Measurements from ENCODE around the gene HIBCH. TPM values are rescaled to one million over a fixed set of nuclear protein-coding genes. Genes with fewer than 3 reads are reported as not detected.
"Not testable (repeated sequence)": the region's sequence is repeated elsewhere in the genome, so short reads cannot be mapped to it uniquely, and the experiment has no call there.

Gene HIBCH
- total and polyA plus RNA-seq, 2 donors, result 18.7 to 31.3 TPM

DNA sequence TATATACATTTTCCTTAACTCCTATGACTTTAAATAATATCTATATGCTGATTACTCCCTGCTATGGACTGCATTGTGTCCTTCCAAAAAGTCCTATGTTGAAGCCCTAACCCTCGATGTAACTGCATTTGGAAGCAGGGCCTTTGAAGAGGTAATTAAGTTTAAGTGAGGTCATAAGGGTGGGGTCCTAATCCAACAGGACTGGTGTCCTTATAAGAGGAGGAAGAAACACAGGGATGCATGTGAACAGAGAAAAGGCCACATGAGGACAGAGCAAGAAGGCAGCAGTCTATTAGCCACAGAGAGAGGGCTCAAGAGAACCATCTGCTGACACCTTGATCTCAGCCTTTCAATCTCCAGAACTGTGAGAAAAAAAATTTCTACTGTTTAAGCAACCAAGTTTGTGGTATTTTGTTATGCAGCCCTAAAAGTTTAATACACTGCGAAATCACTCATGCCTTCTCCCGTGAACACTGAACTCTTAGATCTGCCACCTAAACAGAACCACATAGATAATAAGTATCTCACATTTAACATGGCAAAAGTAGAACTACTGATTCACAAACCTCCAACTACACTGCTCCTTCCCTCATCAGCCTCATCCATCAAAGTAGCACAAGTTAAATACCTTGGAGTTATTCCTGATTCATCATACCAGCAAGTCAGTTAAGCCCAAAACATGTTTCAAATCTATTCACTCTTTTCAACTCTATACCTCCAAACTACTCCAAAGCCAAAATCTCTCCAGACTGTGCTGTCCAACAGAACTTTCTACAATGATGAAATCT, 65.4 kb downstream of the HIBCH start:
- no peak overlapping the region for H3K4me3 ChIP-seq (ENCODE audit: low read length in 2 of 2)
- WGBS, result over 99% methylated on average over 3 of the region's 3 CpGs
- no peaks in the 10 kb centered on the region for H3K9me3 ChIP-seq (ENCODE audit: control insufficient read depth in 2 of 2, insufficient read depth in 1 of 2, low read length in 1 of 2)
- peaks cover 9 to 14% of the 10 kb centered on the region in 2 donors for H3K36me3 ChIP-seq (ENCODE audit: control insufficient read depth in 2 of 2, insufficient read depth in 2 of 2, low read length in 1 of 2)
- no peak for DNase-seq (ENCODE audit: low read depth in 6 of 9, low spot score in 9 of 9)
- H3K27me3 ChIP-seq (ENCODE audit: control insufficient read depth in 2 of 2, insufficient read depth in 1 of 2, low read length in 1 of 2), result no peaks in the 10 kb centered on the region
- no peak overlapping the region for H3K27ac ChIP-seq (ENCODE audit: low read depth in 1 of 2, low read length in 1 of 2)
- no peaks in the 10 kb centered on the region for H3K4me1 ChIP-seq (ENCODE audit: control insufficient read depth in 2 of 2, insufficient read depth in 2 of 2, low read length in 2 of 2)

DNA sequence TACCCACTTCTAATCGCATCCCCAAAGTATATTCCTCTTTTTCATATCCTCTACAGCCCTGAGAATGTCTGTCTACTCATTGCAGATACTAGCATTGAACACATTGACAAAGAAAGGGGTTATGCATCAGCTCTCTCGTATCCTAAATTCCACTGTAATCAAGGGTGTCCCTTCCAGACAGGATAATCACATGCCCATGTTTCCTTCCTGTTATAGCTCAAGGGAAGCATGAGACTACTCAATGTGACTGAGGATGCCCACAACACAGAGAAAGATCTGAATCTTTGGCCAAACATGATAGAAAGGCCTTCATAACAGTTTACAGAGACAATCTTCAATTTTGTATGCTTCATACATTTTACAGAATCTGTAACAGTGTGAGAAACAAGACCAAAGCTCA, 69.2 kb downstream of the HIBCH start:
- DNase-seq (ENCODE audit: low read depth in 6 of 9, low spot score in 9 of 9), result no peak
- no peak overlapping the region for H3K27ac ChIP-seq (ENCODE audit: low read depth in 1 of 2, low read length in 1 of 2)
- H3K9me3 ChIP-seq (ENCODE audit: control insufficient read depth in 2 of 2, insufficient read depth in 1 of 2, low read length in 1 of 2), result no peaks in the 10 kb centered on the region
- no peaks in the 10 kb centered on the region for H3K4me1 ChIP-seq (ENCODE audit: control insufficient read depth in 2 of 2, insufficient read depth in 2 of 2, low read length in 2 of 2)
- no peak overlapping the region for H3K4me3 ChIP-seq (ENCODE audit: low read length in 2 of 2)
- peaks cover 0 to 13% of the 10 kb centered on the region in 2 donors for H3K36me3 ChIP-seq (ENCODE audit: control insufficient read depth in 2 of 2, insufficient read depth in 2 of 2, low read length in 1 of 2)
- 98% methylated on average over 2 of the region's 2 CpGs for WGBS
- H3K27me3 ChIP-seq (ENCODE audit: control insufficient read depth in 2 of 2, insufficient read depth in 1 of 2, low read length in 1 of 2), result no peaks in the 10 kb centered on the region

DNA sequence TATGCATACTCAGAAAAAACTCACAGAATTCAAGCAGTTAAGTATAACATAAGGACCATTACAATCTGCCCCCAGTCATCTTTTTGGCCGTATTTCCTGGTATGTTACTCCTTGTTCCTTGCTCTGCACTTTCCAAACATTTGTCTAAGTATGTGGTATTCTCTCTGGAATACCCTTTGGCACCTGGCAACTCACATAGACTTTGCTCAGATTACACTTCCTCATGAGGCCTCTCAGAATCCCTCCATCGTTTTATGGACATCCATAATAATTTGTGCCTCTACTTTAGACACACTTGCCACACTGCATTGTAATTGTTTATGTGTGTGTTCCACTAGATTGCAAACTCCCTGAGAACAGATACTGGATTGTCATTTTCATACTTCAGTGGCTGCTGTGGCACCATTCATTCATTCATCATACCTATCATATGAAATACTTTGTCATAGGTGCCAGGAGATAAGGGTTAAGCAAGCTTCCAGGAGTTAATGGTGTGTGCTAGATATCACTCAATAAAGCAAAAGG, 84.0 kb downstream of the HIBCH start:
- no peaks in the 10 kb centered on the region for H3K4me1 ChIP-seq (ENCODE audit: control insufficient read depth in 2 of 2, insufficient read depth in 2 of 2, low read length in 2 of 2)
- no peak overlapping the region for H3K27ac ChIP-seq (ENCODE audit: low read depth in 1 of 2, low read length in 1 of 2)
- no peaks in the 10 kb centered on the region for H3K27me3 ChIP-seq (ENCODE audit: control insufficient read depth in 2 of 2, insufficient read depth in 1 of 2, low read length in 1 of 2)
- WGBS, result 98% methylated on average over 2 of the region's 2 CpGs
- H3K9me3 ChIP-seq (ENCODE audit: control insufficient read depth in 2 of 2, insufficient read depth in 1 of 2, low read length in 1 of 2), result no peaks in the 10 kb centered on the region
- no peak for DNase-seq (ENCODE audit: low read depth in 6 of 9, low spot score in 9 of 9)
- H3K4me3 ChIP-seq (ENCODE audit: low read length in 2 of 2), result no peak overlapping the region
- H3K36me3 ChIP-seq (ENCODE audit: control insufficient read depth in 2 of 2, insufficient read depth in 2 of 2, low read length in 1 of 2), result no peaks in the 10 kb centered on the region

DNA sequence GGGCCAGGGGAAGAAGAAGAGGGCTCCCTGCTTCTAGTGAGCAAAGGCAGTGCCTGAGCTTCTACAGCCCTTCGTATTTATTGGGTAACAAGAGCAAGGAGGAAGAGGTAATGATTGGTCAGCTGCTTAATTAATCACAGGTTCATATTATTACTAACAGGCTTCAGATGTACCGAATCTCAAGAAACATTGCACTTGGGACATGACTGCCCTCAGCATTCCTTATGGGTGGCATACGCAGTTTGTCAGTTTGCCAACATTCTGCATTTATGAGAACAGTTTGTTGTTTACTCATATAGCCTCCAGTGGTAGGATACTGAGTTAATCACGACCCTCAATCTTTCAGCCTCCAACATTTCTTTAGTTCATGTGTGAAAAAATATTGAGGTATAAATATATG, 84.5 kb downstream of the HIBCH start:
- no peak overlapping the region for H3K27ac ChIP-seq (ENCODE audit: low read depth in 1 of 2, low read length in 1 of 2)
- no peaks in the 10 kb centered on the region for H3K4me1 ChIP-seq (ENCODE audit: control insufficient read depth in 2 of 2, insufficient read depth in 2 of 2, low read length in 2 of 2)
- H3K4me3 ChIP-seq (ENCODE audit: low read length in 2 of 2), result no peak overlapping the region
- H3K36me3 ChIP-seq (ENCODE audit: control insufficient read depth in 2 of 2, insufficient read depth in 2 of 2, low read length in 1 of 2), result no peaks in the 10 kb centered on the region
- no peak for DNase-seq (ENCODE audit: low read depth in 6 of 9, low spot score in 9 of 9)
- H3K9me3 ChIP-seq (ENCODE audit: control insufficient read depth in 2 of 2, insufficient read depth in 1 of 2, low read length in 1 of 2), result no peaks in the 10 kb centered on the region
- H3K27me3 ChIP-seq (ENCODE audit: control insufficient read depth in 2 of 2, insufficient read depth in 1 of 2, low read length in 1 of 2), result no peaks in the 10 kb centered on the region
- 97% methylated on average over 4 of the region's 4 CpGs for WGBS

DNA sequence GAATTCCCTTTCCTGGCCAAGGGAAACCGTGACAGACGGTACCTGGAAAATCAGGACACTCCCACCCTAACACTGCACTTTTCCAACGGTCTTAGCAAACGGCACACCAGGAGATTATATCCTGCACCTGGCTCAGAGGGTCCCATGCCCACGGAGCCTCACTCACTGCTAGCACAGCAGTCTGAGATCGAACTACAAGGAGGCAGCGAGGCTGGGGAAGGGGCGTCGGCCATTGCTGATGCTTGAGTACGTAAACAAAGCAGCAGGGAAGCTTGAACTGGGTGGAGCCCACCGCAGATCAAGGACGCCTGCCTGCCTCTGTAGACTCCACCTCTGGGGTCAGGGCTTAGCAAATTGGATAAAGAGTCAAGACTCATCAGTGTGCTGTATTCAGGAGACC, 95.6 kb downstream of the HIBCH start:
- H3K27ac ChIP-seq (ENCODE audit: low read depth in 1 of 2, low read length in 1 of 2); H3K4me3 ChIP-seq (ENCODE audit: low read length in 2 of 2); DNase-seq (ENCODE audit: low read depth in 6 of 9, low spot score in 9 of 9); H3K36me3 ChIP-seq (ENCODE audit: control insufficient read depth in 2 of 2, insufficient read depth in 2 of 2, low read length in 1 of 2); H3K9me3 ChIP-seq (ENCODE audit: control insufficient read depth in 2 of 2, insufficient read depth in 1 of 2, low read length in 1 of 2); H3K27me3 ChIP-seq (ENCODE audit: control insufficient read depth in 2 of 2, insufficient read depth in 1 of 2, low read length in 1 of 2); H3K4me1 ChIP-seq (ENCODE audit: control insufficient read depth in 2 of 2, insufficient read depth in 2 of 2, low read length in 2 of 2): not testable (repeated sequence)
- WGBS, result 99% methylated on average over 12 of the region's 12 CpGs

DNA sequence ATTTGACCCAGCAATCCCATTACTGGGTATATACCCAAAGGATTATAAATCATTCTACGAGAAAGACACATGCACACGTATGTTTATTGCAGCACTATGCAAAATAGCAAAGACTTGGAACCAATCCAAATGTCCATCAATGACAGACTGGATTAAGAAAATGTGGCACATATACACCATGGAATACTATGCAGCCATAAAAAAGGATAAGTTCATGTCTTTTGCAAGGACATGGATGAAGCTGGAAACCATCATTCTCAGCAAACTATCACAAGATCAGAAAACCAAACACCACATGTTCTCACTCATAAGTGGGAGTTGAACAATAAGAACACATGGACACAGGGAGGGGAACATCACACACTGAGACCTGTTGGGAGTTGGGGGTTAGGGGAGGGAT, 96.9 kb downstream of the HIBCH start:
- not testable (repeated sequence) for H3K36me3 ChIP-seq (ENCODE audit: control insufficient read depth in 2 of 2, insufficient read depth in 2 of 2, low read length in 1 of 2); DNase-seq (ENCODE audit: low read depth in 6 of 9, low spot score in 9 of 9); H3K27me3 ChIP-seq (ENCODE audit: control insufficient read depth in 2 of 2, insufficient read depth in 1 of 2, low read length in 1 of 2); H3K4me3 ChIP-seq (ENCODE audit: low read length in 2 of 2); H3K4me1 ChIP-seq (ENCODE audit: control insufficient read depth in 2 of 2, insufficient read depth in 2 of 2, low read length in 2 of 2); H3K27ac ChIP-seq (ENCODE audit: low read depth in 1 of 2, low read length in 1 of 2); H3K9me3 ChIP-seq (ENCODE audit: control insufficient read depth in 2 of 2, insufficient read depth in 1 of 2, low read length in 1 of 2)
- 98% methylated on average over 2 of the region's 2 CpGs for WGBS

DNA sequence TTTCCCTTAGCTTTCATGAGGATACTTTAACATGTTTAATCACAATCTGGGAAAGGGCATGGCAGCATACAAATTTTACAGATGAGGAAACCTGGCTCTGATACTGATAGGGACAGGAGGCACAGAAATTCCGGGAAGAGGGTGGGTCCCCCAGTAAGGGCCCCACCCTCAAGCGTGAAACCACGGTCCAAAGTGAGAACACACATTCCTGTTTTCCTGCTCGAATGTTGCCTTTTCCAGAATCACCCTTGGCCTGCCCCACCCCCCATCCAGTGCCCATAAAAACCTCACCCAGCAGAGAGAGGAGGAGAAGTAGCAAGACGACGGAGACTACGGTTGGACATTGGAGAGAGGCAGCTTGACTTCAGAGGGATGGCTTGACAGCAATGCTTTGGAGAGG, 98.2 kb downstream of the HIBCH start:
- H3K36me3 ChIP-seq (ENCODE audit: control insufficient read depth in 2 of 2, insufficient read depth in 2 of 2, low read length in 1 of 2), result peaks cover 2 to 4% of the 10 kb centered on the region in 2 donors
- no peaks in the 10 kb centered on the region for H3K27me3 ChIP-seq (ENCODE audit: control insufficient read depth in 2 of 2, insufficient read depth in 1 of 2, low read length in 1 of 2)
- H3K27ac ChIP-seq (ENCODE audit: low read depth in 1 of 2, low read length in 1 of 2), result no peak overlapping the region
- H3K4me1 ChIP-seq (ENCODE audit: control insufficient read depth in 2 of 2, insufficient read depth in 2 of 2, low read length in 2 of 2), result peaks cover 0 to 8% of the 10 kb centered on the region in 2 donors
- no peaks in the 10 kb centered on the region for H3K9me3 ChIP-seq (ENCODE audit: control insufficient read depth in 2 of 2, insufficient read depth in 1 of 2, low read length in 1 of 2)
- no peak for DNase-seq (ENCODE audit: low read depth in 6 of 9, low spot score in 9 of 9)
- no peak overlapping the region for H3K4me3 ChIP-seq (ENCODE audit: low read length in 2 of 2)
- 97% methylated on average over 7 of the region's 7 CpGs for WGBS

DNA sequence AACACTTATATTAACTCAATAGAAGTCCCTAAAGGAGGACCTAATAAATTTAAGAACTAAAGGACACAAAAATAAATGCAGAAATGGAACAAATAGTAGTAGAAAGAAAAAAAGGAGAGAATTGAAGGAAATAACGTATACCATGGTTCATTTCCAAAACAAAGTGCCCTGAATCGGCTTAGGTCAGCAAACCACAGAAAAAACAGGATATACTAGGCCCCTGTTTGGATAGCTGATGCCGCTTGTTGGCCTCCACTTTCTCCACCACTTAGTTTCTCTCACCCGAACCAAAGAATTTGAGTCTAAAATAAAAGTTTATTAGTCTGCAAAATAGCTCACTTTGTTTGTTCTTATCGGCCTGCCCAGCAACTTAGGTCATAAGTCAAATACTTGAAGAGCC, 100.4 kb downstream of the HIBCH start:
- DNase-seq (ENCODE audit: low read depth in 6 of 9, low spot score in 9 of 9), result no peak
- Histone ChIP-seq H3K27me3 (ENCODE audit: control insufficient read depth in 2 of 2, insufficient read depth in 1 of 2, low read length in 1 of 2) (no peaks in the 10 kb centered on the region), H3K27ac (ENCODE audit: low read depth in 1 of 2, low read length in 1 of 2) (no peak overlapping the region), H3K36me3 (ENCODE audit: control insufficient read depth in 2 of 2, insufficient read depth in 2 of 2, low read length in 1 of 2) (peaks cover 2 to 4% of the 10 kb centered on the region in 2 donors), H3K4me3 (ENCODE audit: low read length in 2 of 2) (no peak overlapping the region), H3K4me1 (ENCODE audit: control insufficient read depth in 2 of 2, insufficient read depth in 2 of 2, low read length in 2 of 2) (peaks cover 0 to 27% of the 10 kb centered on the region in 2 donors), H3K9me3 (ENCODE audit: control insufficient read depth in 2 of 2, insufficient read depth in 1 of 2, low read length in 1 of 2) (no peaks in the 10 kb centered on the region)
- 99% methylated on average over 5 of the region's 5 CpGs for WGBS

DNA sequence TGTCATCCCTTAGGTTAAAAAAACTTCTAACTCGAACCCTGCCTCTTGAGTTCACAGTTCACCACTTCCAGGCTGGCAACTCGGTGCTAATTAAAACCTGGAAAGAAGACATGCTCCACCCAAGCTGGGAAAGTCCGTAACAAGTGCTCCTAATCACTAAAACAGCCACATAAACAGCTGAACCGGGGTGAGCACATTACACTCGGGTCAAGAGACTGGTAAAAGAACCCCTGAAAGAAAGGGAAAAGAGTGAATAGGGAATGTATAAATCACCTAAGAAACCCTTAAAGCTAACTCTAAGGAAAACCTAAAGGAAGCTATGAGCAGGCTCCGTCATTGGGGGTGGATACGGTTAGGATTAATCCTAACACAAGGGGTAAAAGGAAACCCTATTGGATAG, 102.0 kb downstream of the HIBCH start:
- H3K27ac ChIP-seq (ENCODE audit: low read depth in 1 of 2, low read length in 1 of 2), result no peak overlapping the region
- H3K27me3 ChIP-seq (ENCODE audit: control insufficient read depth in 2 of 2, insufficient read depth in 1 of 2, low read length in 1 of 2), result no peaks in the 10 kb centered on the region
- H3K36me3 ChIP-seq (ENCODE audit: control insufficient read depth in 2 of 2, insufficient read depth in 2 of 2, low read length in 1 of 2), result peaks cover 2 to 5% of the 10 kb centered on the region in 2 donors
- no peak for DNase-seq (ENCODE audit: low read depth in 6 of 9, low spot score in 9 of 9)
- no peak overlapping the region for H3K4me3 ChIP-seq (ENCODE audit: low read length in 2 of 2)
- H3K4me1 ChIP-seq (ENCODE audit: control insufficient read depth in 2 of 2, insufficient read depth in 2 of 2, low read length in 2 of 2), result peaks cover 0 to 30% of the 10 kb centered on the region in 2 donors
- 97% methylated on average over 7 of the region's 7 CpGs for WGBS
- H3K9me3 ChIP-seq (ENCODE audit: control insufficient read depth in 2 of 2, insufficient read depth in 1 of 2, low read length in 1 of 2), result no peaks in the 10 kb centered on the region
